Measurements from ENCODE around the gene TENT5C. TPM values are rescaled to one million over a fixed set of nuclear protein-coding genes. Genes with fewer than 3 reads are reported as not detected.

Gene TENT5C
- total RNA-seq, 3 donors from 2014 or later: 4.0 to 10.2 (median 10.2) TPM

DNA sequence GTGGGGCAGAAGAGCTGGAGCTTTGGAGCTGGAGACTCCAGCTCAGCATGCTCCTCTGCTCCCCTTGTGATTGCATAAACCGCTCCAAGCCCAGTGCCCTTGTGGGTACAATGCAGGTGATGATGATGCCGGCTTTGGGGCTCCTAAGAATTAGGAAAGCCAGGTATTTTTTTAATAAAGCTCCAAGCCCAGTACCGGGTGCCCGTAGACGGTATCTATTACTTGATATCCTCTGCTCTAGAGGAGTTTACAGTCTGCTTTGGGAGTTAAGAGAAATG, 27.2 kb downstream of the TENT5C start:
- Histone ChIP-seq H3K4me1 (no peaks in the 10 kb centered on the region), H3K4me3 (no peak overlapping the region), H3K27me3 (no peaks in the 10 kb centered on the region), H3K27ac (no peak overlapping the region), H3K36me3 (no peaks in the 10 kb centered on the region), H3K9me3 (no peaks in the 10 kb centered on the region)
- intact Hi-C loops (cut with DNase I; ENCODE audit: low total_unique reads): no loop called here
- no peak for DNase-seq (ENCODE audit: low spot score in 2 of 2)
- TF ChIP-seq POLR2A (IDR thresholded peaks at IDR 0.05) (no peak), CTCF (IDR thresholded peaks at IDR 0.05) (no peak), POLR2AphosphoS5 (IDR thresholded peaks at IDR 0.05) (no peak)

DNA sequence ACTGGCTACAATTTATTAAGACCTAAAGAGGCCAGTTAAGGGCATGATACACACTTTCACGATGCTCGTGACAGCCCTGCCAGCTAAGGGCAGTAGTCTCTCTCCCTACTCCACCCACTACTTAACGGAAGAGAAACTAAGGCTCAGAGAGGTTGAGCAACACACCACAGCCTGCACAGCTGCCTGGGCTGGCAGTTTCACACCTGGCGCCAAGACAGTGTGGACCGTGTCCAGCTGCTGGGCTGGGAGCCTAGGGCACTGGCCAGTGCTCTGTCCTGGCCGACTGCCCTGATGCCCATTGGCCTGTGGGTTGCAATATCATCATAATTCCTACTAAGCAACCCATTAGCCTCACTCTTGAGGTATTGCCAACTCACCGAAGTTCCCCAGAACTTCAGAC, 27.6 kb downstream of the TENT5C start:
- no peak for DNase-seq (ENCODE audit: low spot score in 2 of 2)
- H3K27ac ChIP-seq: no peak overlapping the region

DNA sequence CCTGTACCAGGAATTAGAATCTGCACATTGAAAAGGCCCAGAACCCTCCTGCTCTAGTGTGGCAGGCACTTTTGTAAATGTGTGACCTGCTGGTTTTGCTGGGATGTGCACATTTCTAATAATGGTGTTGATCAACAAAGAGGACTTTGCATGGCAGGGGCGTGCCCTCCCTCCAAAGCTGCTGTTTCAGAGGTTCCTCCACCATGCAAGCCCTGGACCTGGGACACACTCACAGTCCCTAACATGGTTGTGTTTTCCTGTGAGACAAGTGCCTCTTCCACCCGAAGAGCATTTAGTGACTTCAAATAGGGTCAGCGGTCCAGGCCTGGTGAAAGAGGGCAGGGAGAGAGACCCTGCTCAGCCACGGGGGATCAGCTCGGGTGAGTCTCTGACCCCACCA, 28.1 kb downstream of the TENT5C start:
- Histone ChIP-seq H3K27ac (no peak overlapping the region), H3K4me3 (no peak overlapping the region), H3K36me3 (no peaks in the 10 kb centered on the region), H3K9me3 (no peaks in the 10 kb centered on the region), H3K27me3 (no peaks in the 10 kb centered on the region), H3K4me1 (no peaks in the 10 kb centered on the region)
- intact Hi-C loops (cut with DNase I; ENCODE audit: low total_unique reads): no loop called here
- DNase-seq (ENCODE audit: low spot score in 2 of 2): no peak
- no peak for TF ChIP-seq CTCF (IDR thresholded peaks at IDR 0.05)

More for the DNA sequence above, 27.6 kb downstream of the TENT5C start:
- TF ChIP-seq CTCF (IDR thresholded peaks at IDR 0.05) (no peak), POLR2AphosphoS5 (IDR thresholded peaks at IDR 0.05) (no peak), POLR2A (IDR thresholded peaks at IDR 0.05) (no peak)
- no peaks in the 10 kb centered on the region for H3K4me1 ChIP-seq
- intact Hi-C loops (cut with DNase I; ENCODE audit: low total_unique reads): no loop called here
- H3K4me3 ChIP-seq: no peak overlapping the region
- H3K27me3 ChIP-seq: no peaks in the 10 kb centered on the region
- H3K9me3 ChIP-seq: no peaks in the 10 kb centered on the region
- H3K36me3 ChIP-seq: no peaks in the 10 kb centered on the region

DNA sequence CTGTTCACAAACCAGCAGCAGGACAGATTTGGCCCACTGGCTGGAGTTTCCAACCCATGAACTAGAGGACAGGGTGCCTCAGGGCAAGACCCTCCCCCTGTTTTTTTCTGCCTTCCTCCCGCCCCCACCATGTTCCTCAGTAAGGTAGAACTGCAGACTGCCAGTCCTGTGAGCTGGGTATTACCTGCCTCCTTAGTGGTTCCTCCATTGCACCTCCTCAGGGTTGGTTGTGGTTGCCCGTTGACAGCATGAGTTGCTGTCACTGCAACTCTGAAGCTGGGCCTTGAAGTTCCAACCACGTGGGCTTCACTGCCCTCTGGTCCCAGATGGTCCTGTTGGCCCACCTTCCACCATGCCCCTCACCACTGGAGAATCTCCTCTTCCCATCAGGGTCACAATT, 28.8 kb downstream of the TENT5C start:
- TF ChIP-seq POLR2A (IDR thresholded peaks at IDR 0.05) (no peak), POLR2AphosphoS5 (IDR thresholded peaks at IDR 0.05) (no peak), CTCF (IDR thresholded peaks at IDR 0.05) (no peak)
- intact Hi-C loops (cut with DNase I; ENCODE audit: low total_unique reads): no loop called here

DNA sequence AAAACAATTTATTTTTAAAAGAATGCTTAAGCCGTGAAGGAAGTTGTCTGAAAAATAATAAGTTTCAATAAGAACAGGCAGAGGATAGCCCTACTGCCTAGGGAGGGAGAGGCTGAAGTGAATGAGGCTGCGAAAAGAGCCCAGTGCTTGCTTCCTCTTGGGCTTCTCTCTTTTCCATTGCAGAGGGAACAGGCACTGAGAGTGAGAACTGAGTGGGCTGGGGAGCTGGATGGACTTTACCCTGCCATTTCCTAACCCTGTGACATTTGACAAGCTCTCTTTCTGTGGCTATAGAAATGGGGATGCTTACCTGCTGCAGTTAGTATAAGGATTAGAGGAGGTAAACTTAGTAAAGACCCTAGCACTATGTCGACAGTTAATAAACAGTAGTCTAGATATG, 30.0 kb downstream of the TENT5C start:
- no peak for DNase-seq (ENCODE audit: low spot score in 2 of 2)

More for the DNA sequence above, 28.8 kb downstream of the TENT5C start:
- H3K4me3 ChIP-seq: no peak overlapping the region
- no peaks in the 10 kb centered on the region for H3K9me3 ChIP-seq
- no peak overlapping the region for H3K27ac ChIP-seq
- H3K36me3 ChIP-seq: no peaks in the 10 kb centered on the region
- no peaks in the 10 kb centered on the region for H3K4me1 ChIP-seq
- H3K27me3 ChIP-seq: no peaks in the 10 kb centered on the region
- no peak for DNase-seq (ENCODE audit: low spot score in 2 of 2)

More for the DNA sequence above, 30.0 kb downstream of the TENT5C start:
- Histone ChIP-seq H3K4me3 (no peak overlapping the region), H3K36me3 (no peaks in the 10 kb centered on the region), H3K27ac (no peak overlapping the region), H3K9me3 (no peaks in the 10 kb centered on the region), H3K4me1 (no peaks in the 10 kb centered on the region), H3K27me3 (no peaks in the 10 kb centered on the region)
- intact Hi-C loops (cut with DNase I; ENCODE audit: low total_unique reads): no loop called here
- TF ChIP-seq POLR2AphosphoS5 (IDR thresholded peaks at IDR 0.05) (no peak), CTCF (IDR thresholded peaks at IDR 0.05) (no peak), POLR2A (IDR thresholded peaks at IDR 0.05) (no peak)

Data from breast epithelium (tissue), 4 donors.